DMS53 treated with DMSO at 0.1 percent for 48 hours (cell line): ENCODE data around the gene DUSP16.
"Not testable (repeated sequence)": the region's sequence is repeated elsewhere in the genome, so short reads cannot be mapped to it uniquely, and the experiment has no call there.

Experiments
- DNase-seq: peaks from one replicate; lab custom pipeline; 2025; ENCODE audit not compliant: unreplicated experiment; lab: John Stamatoyannopoulos, UW

The DUSP16 gene

DNA sequence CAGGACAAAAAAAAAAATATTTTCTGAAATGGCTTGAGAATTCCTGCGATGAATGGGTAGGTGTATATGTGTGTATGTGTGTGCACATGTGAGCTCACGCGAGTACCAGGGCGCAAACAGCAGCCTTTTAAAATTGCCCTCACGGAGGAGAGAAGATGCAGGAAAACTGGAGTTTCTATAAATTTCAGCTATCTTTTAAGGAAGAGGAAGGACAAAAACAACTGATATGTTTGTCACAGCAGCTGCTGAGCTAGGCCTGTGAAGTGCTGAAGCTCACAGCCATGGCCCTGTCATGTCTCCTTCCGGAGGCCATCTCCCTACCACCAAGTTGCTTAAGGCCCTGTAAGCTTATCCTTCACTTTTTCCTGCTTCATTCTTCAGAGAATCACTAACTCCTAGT is 40.8 kb downstream of the DUSP16 start:
- DNase-seq, result no peak

- DNase-seq, result no peak
Measured at GRCh38 chr12:12521044-12521485, 41.6 kb downstream of the DUSP16 start.

- DNase-seq, result no peak
Measured at GRCh38 chr12:12520273-12520672, 42.4 kb downstream of the DUSP16 start.

- no peak for DNase-seq
Measured at GRCh38 chr12:12519354-12519998, 43.2 kb downstream of the DUSP16 start.

- DNase-seq, result no peak
Measured at GRCh38 chr12:12518919-12519318, 43.7 kb downstream of the DUSP16 start.

GRCh38 chr12:12518464-12518845 is 44.2 kb downstream of the DUSP16 start:
- no peak for DNase-seq

GRCh38 chr12:12513416-12514006 is 49.2 kb downstream of the DUSP16 start:
- no peak for DNase-seq

DNA sequence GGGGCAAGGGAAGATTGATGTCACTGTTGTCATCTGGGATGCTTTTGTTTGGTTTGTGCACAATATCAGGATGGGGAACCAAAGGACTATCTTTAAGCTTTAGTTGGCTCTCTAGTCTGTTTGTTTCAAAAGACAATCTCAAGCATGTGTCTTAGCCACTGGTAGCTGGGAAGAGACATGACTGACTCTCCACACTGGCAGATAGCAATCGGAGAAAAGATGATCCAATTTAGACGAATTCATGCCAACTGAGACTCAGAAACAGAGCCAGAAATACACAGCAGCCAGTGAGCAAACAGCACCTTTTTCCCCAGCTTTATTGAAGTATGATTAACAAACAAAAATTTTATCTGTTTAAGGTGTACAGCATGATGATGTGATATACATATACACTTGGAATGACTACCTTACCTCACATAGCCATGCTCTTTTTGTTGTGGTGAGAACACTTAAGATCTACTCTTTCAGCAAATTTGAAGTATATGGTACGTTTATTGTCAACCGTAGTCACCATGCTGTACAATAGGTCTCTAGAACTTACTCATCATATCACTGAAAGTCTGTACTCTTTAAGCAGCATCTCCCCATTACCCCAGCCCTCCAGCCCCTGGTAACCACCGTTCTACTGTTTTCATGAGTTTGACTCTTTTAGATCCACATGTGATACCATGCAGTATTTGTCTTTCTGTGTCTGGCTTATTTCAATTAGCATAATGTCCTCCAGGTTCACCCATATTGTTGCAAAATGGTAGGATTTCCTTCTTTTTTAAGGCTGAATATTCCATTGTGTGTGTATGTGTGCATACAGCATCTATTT is 50.6 kb downstream of the DUSP16 start:
- DNase-seq, result no peak

- no peak for DNase-seq
Measured at GRCh38 chr12:12511021-12511783, 51.5 kb downstream of the DUSP16 start.

DNA sequence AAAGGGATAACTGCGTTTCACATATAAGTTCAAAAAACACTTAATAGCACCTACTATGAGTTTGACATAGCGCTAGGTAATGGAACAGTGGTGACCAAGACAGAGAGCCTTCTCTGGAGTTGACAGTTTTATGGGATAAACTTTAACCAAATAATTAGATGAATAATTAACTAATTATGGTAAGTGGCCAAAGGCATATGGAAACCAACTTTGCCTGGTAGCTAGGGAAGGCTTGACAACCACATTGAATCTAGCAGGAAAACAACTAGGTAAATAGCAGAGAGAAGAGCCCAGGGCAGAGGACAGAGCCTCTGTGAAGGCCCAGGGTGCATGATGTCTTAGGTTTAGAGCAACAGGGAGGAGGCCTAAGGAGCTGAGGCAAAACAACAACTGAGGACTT is 52.1 kb downstream of the DUSP16 start:
- no peak for DNase-seq

DNA sequence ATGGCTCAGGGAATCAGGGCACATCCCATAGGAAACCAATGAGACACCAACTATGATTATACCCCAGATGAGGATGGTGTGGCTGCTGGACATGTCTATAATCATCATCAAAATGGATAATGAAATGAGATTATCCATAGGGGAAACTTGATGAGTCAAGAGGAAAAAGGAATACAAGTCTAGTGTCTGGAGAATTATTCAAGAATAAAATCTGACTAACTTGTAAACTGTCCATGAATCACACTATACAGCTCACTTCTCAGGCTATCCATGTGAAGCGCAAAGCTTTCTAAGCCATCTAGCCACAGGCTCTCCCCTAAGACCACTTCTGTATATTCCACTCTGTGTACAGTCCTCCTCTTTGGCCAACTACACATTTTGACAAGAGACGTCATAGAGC is 52.5 kb downstream of the DUSP16 start:
- DNase-seq, result no peak

DNA sequence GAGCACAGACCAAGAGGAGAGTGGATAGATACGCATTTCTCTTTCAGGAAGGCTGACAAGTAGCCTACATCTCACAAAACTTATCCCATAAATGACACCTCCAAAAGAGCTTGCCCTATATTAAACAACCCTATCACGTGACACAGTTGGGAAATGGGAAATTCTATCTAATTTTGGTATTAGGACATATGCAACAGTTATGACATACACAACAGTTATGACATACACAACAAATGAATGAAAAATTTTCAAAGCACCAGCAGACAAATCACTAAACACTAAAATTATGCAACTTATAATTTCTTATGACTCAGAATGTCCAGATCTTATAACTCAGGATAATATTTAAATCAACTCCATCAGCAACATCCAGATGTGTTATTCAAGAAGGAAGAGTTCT is 54.1 kb downstream of the DUSP16 start:
- DNase-seq, result no peak

- DNase-seq, result no peak
Measured at GRCh38 chr12:12507121-12507520, 55.5 kb downstream of the DUSP16 start.

DNA sequence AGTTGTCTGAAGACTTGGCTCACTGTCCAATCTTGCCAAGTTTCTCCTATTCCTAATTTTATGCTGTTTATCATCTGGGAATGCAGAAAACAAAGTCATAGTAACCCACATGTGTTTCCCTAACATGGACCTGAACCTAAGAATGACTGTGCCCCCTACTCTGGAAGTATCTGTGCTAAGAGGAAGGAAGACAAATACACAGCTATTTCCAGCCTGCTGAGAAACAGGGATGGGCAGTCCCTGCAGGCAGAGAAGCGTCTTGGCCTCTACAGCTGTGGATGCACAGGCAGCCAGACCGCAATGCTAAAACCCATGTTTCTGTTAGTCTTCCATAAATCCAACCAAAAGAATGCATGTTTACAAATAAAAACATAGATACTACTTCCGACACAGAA is 56.2 kb downstream of the DUSP16 start:
- DNase-seq, result no peak

- DNase-seq, result no peak
Measured at GRCh38 chr12:12505544-12506495, 56.8 kb downstream of the DUSP16 start.

DNA sequence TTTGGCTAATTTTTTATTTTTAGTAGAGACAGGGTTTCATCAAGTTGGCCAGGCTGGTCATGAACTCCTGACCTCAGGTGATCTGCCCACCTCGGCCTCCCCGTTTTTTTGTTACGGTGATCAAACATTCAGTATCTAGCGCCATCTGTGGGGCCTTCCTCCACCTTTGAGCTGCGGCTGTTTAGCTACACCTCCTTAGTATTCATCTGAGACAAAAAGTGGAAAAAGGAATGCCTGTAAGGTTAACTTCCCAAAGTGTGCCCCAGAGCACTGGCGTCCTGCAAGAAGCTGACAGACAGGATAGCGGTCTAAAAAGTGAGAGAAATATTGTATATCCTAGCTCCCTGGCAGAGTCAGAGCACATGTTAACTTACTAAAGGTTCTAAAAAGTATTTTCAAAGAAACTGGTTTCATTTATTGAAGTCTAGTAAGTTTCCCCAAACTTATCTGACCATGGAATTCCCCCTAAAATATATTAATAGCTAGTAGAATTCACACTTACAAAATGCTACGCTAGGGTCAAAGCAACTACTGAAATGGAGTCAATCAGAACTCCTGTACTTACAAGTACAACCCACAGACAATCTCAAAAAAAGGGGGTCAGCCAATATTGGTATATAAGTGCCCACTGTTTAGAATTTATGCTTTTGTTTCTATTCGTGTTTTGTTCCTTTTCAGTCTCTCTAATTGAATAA is 59.1 kb downstream of the DUSP16 start:
- DNase-seq, result no peak

DNA sequence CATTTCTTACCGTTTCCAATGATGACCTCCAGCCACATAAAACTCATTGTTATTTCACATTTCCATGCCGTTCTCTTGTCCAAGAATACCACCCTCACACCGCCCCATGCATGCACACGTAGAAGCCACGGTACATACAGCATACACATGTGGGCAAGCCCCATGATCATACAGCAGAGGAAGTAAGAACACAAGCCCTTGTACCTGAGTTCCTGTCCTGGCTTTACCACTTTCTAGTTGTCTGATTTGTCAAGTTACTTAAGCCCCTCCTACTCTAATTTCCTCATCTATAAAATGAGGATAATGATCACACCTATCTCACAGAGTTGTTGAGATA is 59.9 kb downstream of the DUSP16 start:
- DNase-seq, result no peak

DNA sequence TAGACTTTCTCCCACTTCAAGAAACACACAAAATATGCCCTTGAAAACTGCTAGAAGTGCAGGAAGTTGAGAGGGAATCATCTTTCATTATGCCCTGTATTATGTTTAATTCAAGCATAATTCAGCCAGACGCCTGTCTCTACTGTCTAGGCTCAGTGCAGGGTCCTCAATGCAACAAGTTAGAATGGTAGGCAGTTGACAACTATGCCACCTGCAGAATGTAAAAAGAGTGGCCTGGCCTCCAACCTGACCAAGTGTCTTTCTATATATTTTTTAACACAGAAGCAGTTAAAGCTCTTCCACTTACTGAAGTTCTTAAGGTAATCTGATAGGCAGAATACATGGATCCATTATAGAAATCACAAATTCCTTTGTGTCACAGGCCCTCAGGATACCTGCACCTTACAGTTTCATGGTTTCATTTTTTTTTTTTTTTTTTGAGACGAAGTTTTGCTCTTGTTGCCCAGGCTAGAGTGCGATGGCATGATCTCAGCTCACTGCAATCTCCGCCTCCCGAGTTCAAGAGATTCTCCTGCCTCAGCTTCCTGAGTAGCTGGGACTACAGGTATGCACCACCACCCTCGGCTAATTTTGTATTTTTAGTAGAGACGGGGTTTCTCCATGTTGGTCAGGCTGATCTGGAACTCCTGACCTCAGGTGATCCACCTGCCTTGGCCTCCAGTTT is 60.4 kb downstream of the DUSP16 start:
- not testable (repeated sequence) for DNase-seq

DNA sequence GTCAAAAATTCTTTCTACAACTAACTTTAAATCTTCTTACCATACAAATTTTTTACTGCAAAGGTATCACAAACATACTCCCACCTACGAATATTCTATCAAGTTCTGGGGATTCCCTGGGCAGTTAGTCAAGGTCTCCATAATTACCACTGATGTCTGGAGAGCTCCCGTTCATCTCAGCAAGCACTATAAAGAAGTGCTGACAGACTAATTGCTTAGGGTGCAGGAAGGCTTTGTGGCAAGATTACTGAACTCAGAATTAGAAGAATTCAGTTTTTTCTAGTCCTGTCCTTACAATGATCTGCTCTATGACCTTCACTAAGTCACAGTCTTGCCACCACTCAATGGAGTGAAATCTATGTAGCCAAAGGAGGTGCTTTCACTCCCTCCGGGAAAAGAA is 61.5 kb downstream of the DUSP16 start:
- no peak for DNase-seq
